BJ (cell line): Measurements from ENCODE around the gene DLG1. TPM values are rescaled to one million over a fixed set of nuclear protein-coding genes. Genes with fewer than 3 reads are reported as not detected.
A peak's percentile ranks its signal among the peaks of the same experiment; 100 is the strongest.

Experiments
- CTCF ChIA-PET: fragments of 350-600 bp; formaldehyde crosslinking; extraction: SDS; loops from one replicate; lab custom pipeline; 2021; ENCODE audit warnings: antibody characterized with exemption, inconsistent platforms; lab: Yijun Ruan, JAX
- POLR2A ChIA-PET: fragments of 300-600 bp; sonication (Branson Sonifier 250); formaldehyde crosslinking; extraction: SDS; loops from one replicate; lab custom pipeline; 2021; ENCODE audit warnings: antibody characterized with exemption; lab: Charles Lee
- DNase-seq: peaks from one replicate; pipeline ENCODE4 v3.0.0-alpha.2; 2011; ENCODE audit warnings: low read depth
- H3K27me3 ChIP-seq: 2 replicates; pipeline ENCODE4 v1.6.0; 2011; ENCODE audit warnings: low read length; ENCODE audit not compliant: control insufficient read depth, insufficient read depth
- H3K36me3 ChIP-seq: 2 replicates; pipeline ENCODE4 v1.5.1; 2011; ENCODE audit warnings: low read length; ENCODE audit not compliant: control insufficient read depth, insufficient read depth
- H3K4me3 ChIP-seq: 2 replicates; pipeline ENCODE4 v1.5.1; 2011; ENCODE audit warnings: low read depth, mild to moderate bottlenecking, control low read depth, low read length
- CTCF ChIP-seq: IDR thresholded peaks from 2 replicates; pipeline ENCODE4 v1.5.1; 2011; ENCODE audit warnings: low read depth, mild to moderate bottlenecking, control low read depth, inconsistent platforms, low read length, moderate library complexity; ENCODE audit not compliant: insufficient read depth
- polyA plus RNA-seq: library from polyadenylated mRNA; depleted of rRNA; stranded (reverse); fragments of >200 nt; gene quantifications from 2 replicates; pipeline ENCODE4 v1.2.3, GENCODE V29; 2011

DLG1 gene
- polyA plus RNA-seq, 1 experiment: 40.4 TPM

- Histone ChIP-seq H3K27me3 (no peaks in the 10 kb centered on the region; the same call in 1 of the 2 replicates), H3K4me3 (no peak overlapping the region), H3K36me3 (no peaks in the 10 kb centered on the region)
- CTCF ChIA-PET: interaction anchor here (0.5 to 3.4 kb wide), 10 partner anchors 13 to 53 kb away, joined by 3 to 14 read pairs (median 3); no protein-coding TSS in a partner anchor
- peak; percentile 82 for DNase-seq
- no peak for TF ChIP-seq CTCF
- POLR2A ChIA-PET: no interaction called here
Measured at GRCh38 chr3:197031315-197032285, 266.8 kb downstream of the DLG1 start.

GRCh38 chr3:197030379-197031314, 267.8 kb downstream of the DLG1 start:
- no peak for TF ChIP-seq CTCF
- CTCF ChIA-PET: interaction anchor here (0.5 to 3.4 kb wide), 18 partner anchors 10 to 167 kb away, joined by 3 to 14 read pairs (median 4); no protein-coding TSS in a partner anchor
- Histone ChIP-seq H3K36me3 (no peaks in the 10 kb centered on the region), H3K4me3 (no peak overlapping the region), H3K27me3 (no peaks in the 10 kb centered on the region)
- no peak for DNase-seq
- POLR2A ChIA-PET: no interaction called here

DNA sequence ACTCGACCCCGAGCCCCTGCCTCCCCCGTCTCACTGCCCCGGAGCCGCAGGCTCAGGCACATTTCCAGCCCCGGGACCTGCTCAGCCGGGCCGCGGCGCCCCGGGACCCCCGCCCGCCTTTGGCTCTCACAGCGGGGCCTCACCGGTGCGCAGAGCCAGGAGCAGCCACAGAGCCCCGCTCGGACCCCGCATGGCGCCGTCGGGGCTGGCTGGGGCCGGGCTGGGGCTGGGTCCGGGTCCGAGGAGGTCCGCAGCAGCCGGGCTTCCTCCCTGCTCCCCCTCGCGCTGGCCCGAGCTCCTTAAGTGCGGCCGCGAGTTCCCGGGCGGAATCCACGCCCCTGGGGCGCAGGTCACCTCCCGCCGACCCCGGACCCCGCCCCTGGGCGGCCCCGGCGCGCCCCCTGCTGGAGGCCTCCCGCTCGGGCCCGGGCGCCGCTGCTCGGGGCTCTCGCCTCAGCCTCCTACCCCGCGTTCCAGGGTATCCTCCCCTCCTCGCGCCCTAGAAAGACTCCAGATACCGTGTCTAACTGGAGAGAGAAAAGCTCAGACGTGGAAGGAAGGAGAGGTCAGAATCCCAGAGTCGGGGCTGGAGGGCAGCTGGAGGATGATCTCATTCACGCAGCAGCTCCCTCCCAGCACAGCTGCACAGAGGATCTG, 268.8 kb downstream of the DLG1 start, which contains the start of gene MELTF:
Gene MELTF (minus strand): TSS at position 307 of the 657 bp plus-strand sequence. CDS start 115 bp downstream, at position 192.
- POLR2A ChIA-PET: no interaction called here
- no peak for DNase-seq
- Histone ChIP-seq H3K4me3 (peak within 1 kb of the TSS; percentile 49), H3K36me3 (no peaks in the 10 kb centered on the region), H3K27me3 (no peaks in the 10 kb centered on the region)
- CTCF ChIA-PET: interaction anchor here (0.7 to 3.4 kb wide), 19 partner anchors 9 to 168 kb away, joined by 3 to 14 read pairs (median 4); no protein-coding TSS in a partner anchor
- TF ChIP-seq CTCF: peak; percentile 55

GRCh38 chr3:197028728-197029510, 269.5 kb downstream of the DLG1 start:
- Histone ChIP-seq H3K4me3 (peak overlapping the region; percentile 49), H3K27me3 (no peaks in the 10 kb centered on the region), H3K36me3 (no peaks in the 10 kb centered on the region)
- no peak for TF ChIP-seq CTCF
- POLR2A ChIA-PET: no interaction called here
- CTCF ChIA-PET: interaction anchor here (0.7 to 3.4 kb wide), 16 partner anchors 9 to 158 kb away, joined by 3 to 14 read pairs (median 4); no protein-coding TSS in a partner anchor
- no peak for DNase-seq
